Pons (tissue), 1 donor: Measurements from ENCODE around the gene PPM1L.

Experiments
- DNase-seq: peaks from one replicate; pipeline ENCODE4 v3.0.0-alpha.2; 2016; ENCODE audit warnings: low spot score

PPM1L gene

DNA sequence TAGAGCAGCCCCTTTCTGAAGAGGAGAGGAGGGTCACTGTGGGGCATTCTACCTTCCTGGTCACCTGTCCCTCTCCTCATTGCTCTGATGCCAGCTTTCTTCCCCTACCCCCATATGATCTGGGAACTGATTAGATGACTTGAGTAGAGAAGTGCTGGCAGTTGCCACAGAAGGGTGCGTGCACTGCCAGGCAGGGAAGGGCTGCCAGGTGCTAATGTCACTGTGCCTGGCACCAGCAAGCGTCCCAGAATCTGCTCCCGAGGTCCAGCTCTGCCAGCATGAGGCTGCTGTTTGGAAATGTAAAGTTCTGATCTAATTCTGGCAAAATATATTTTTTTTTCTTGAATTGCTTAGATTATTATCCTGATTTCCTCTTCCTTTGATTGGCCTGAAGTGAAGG is 52.8 kb downstream of the PPM1L start:
- DNase-seq: no peak

DNA sequence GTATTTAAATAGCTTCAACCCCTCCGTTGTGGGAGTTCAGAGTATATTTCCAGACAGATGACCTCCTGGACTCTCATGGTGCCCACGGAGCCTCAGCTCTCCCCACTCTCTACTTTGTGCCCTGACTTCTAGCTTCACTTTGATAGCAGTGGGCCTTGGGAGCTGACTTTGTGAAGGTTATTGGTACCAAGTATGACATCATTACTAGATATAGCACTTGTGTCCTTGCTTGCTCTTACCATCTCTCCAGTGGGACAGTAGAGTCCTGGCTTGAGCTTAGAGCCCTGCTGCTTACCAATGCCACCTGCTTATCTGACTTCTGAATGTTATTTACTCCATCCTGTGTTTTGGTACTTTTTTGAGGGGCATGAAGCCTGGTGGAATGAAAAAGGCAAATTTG is 53.4 kb downstream of the PPM1L start:
- no peak for DNase-seq

DNA sequence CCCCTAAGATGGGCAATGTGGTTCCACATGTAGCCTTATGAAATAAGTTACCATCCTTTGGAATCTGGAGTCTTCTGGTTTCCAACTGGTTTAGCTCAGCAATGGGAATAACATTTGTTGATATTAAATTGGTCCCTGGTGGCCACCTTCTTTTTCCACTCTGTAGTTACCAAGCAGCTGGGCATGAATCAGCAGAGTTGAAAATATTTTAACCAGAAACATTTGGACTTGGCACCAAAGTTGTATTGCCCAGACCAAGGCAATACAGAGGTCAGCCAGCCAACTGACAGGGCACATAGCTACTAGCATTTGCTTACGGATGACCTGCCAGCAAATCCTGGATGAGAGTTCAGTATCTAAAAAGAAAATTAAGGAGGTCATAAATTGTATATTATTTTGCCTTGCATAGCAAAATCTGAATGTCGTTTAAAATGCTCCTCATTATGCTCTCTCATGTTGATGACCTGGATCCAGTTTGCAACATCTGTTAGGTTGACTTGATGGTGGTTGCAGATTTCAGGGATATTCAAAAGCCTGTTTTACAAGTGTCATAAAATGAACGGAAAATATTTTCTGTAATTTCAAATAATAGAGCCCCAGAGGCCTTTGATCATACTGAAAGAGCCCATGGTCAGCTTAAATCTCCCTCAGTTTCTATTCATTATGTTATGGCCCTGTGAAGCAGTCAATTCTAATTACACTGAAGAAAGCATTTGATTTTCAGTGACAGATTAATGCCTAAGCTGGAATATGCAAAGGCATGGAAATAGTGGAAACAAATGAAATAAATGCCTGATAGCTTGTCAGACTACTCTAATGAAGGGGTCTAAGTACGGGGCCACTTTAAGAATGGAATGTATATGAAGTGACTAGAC is 54.6 kb downstream of the PPM1L start:
- no peak for DNase-seq

DNA sequence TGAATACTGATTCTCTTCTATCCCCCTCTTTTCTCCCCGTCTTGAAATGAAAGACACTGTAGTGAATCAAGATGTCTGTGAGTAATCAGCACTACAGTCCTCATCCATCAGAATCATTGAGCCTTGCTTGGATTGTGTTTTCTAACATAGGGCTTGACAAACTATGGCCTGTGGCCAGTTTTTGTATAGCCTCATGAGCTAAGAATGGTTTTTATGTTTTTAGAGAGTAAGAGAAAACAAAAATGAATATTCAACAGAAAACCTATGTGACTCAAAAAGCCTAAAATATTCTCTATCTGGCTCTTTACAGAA is 55.2 kb downstream of the PPM1L start:
- DNase-seq: no peak

DNA sequence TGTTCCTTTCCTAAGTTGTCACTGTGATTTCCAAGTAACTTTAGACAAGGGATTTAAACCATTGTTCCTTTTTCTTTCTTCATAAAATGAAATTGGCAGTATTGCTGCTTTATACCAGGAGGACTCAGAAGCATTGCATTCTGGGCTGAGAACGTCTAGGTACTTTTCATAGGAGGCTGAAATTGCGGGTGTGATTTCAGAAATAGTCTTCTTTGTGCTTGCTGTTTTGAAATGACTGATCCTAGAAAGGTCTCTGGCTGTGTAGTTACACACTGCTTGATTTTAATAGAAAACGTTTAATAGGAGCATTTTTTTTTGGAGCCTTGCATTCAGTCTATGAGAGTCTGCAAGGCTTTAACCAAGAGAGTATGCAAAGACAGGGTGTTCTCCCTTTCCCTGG is 56.3 kb downstream of the PPM1L start:
- no peak for DNase-seq

DNA sequence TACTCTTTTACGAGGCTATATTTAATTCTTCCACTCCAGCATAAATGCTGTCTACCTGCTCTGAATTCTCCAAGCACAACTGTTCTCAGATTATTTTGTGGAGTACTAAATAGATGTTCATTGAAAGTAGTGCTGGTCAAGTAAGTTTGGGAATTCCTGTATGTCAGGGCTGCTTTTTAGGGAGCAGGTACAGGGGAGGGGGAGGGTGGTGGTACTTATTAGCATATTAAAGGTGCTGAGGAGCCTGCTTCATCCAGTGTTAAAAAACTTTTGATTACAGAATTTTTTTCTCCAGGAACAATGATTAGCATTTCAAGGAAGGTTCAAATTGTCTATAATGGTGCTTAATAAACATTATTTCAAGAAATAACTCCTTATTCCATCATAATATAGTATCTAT is 59.2 kb downstream of the PPM1L start:
- no peak for DNase-seq

DNA sequence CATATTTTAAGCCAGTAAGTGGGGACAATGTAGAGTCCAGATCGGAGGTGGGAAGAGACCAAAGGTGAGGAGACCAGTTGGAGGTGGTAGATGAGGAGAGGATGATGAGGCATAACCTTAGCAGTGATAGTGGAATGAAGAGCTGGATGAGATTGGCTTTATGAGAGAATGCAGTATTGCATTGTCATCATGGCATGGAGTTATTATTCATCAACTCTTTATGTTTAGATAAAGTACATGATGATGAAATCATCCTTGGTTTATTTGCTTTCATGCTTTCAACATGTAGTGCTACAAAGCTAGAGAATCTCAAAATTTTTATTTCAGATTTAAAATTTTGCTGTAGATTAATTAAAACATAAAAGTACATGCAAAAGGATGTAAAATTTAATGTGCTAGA is 64.0 kb downstream of the PPM1L start:
- no peak for DNase-seq

DNA sequence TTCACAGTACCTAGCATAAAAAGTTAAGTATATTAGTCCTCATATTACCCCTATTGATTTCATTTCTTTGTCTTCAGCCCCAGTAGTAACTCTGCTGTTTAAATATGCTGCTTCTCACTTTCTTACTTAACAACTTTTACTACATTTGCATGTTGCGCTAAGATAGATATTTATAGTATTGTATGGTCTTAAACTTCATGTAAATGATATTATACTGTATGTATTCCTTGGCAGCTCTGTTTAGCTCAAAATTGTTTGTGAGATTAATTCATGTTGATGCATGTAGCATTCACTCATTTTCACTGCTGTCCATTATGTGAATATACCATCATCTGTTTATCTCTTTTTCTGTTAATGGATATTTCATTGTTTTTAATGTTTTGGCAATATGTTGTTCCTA is 64.4 kb downstream of the PPM1L start:
- no peak for DNase-seq

DNA sequence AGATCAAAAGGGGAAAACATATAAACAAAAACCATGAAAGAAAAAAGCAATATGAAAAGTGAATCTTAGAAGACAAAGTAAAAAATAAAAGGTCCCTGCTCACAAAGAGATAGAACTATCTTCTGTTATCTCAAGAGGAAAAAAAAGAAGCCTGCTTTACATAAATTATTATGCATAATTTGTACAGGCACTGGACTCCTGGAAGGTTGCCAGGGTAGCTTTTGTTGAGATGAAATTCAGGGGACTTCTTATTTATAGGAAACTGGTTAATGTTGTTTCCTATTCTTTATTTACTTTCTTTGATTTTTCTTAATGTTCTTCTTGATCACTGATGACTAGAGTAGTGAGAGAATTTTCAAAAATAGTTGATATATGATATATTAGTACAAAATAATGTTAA is 66.9 kb downstream of the PPM1L start:
- DNase-seq: no peak

DNA sequence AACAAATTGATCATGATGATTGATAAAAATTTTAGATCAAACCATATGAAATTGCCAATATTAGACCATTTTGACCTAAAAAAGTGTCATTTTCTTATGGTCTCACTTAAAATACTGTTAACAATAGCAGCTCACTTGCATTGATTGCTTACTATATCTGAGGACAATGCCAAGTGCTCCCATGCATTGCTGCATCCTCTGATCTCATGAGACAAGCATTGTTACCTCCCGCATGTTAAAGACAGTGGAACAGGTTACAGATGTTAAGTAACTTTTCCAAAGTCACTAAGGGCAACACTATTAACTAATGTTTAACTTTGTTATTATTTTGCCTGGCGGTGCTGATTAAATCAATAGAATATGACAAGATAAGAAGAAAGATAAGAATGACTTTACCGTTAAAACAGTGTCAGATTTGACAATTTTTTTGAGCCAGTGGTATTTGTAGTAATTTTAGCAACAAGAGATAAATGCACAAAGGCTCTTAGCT is 69.3 kb downstream of the PPM1L start:
- DNase-seq: no peak

DNA sequence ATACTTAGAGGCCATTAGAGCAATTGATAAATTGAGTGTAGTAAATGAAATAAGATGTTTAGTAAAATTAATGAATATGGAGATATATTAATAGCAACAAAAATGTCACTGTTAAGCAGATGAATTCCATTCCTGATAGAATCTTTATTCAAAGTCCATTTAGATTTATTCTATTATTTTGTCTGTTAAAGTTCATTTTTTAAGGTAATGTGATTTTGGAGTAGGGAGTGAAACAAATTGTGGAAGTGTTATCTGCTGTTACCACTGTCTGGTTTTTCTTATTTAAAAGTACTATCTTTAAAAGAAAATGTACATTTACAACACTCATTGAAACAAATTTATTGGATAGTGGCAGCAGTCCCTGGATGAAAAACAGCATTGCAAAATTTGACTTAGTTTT is 70.4 kb downstream of the PPM1L start:
- no peak for DNase-seq

DNA sequence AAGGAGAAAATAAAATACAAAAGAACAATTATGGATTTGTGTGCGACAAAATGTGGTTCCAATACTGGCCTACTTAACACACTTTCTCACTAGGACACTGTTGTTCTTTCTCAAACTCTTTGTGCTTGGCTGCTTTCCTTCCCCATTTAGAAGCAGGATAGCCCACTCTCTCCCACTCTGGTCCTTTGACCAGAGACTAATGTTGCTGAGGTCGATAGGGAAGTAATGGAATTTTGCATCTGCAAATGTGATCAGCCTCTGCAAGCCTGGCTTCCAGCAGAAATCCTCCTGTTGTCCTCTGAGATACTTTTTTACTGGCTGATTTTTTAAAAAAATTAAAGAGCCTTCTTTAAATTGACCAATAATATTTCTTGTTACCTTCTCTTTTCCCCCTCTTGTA is 71.0 kb downstream of the PPM1L start:
- no peak for DNase-seq

DNA sequence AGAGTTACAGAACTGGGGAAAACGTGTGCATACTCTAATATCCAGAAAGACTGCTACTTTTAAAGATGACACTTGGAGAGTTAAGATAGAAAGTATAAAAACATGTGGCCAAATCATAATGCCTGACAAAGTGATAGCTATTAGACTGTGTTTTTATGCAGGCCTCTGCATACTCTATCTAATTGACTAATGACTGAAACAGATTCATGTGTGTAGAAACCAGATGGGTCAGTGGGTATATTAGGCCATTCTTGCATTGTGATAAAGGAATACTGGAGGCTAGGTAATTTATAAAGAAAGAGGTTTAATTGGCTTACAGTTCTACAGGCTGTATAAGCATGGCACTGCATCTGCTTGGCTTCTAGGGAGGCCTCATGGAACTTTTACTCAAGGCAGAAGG is 71.5 kb downstream of the PPM1L start:
- no peak for DNase-seq

DNA sequence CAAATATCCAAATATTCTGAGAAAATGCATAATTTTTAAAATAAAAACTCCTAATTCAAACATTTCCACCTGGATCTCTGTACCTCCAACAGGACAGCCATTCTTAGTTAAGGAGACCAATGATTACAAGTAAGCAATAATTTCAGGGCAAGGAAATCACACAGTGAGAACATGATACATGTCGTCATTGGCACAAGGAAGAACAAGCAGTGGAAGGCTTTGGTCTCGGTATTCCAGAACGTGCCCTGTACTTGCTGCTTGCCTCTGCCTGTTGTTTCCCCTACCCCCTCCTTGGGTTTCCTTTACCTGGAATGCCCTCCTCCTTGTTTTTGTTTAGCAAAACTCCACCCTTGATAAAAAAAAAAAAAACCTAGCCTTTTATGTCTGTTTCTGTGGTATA is 72.8 kb downstream of the PPM1L start:
- DNase-seq: no peak

DNA sequence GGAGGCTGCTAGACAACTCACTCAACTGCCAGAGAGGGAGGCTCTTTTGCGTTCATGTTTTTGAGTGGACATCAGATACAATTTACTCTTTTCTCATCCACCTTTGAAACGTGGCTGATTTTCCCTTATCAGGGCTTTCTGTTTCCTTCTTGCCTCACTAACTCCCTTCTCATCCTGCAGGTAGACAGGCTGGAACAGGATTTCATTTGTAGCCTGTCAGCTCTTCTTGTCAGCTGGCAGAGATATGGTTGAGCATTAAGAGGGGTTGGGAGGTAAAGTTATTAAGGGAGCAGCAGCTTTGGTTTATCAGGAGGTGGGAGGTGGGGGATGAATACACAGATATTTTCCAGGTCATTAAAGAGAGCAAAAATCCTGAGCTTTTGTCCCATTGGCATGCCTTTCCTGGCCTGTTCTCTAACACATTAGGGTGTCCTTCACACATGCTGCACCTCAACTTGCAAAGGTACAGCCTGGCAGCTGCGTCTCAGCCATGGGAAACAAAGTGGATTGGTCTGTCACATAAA is 73.5 kb downstream of the PPM1L start:
- DNase-seq: no peak

DNA sequence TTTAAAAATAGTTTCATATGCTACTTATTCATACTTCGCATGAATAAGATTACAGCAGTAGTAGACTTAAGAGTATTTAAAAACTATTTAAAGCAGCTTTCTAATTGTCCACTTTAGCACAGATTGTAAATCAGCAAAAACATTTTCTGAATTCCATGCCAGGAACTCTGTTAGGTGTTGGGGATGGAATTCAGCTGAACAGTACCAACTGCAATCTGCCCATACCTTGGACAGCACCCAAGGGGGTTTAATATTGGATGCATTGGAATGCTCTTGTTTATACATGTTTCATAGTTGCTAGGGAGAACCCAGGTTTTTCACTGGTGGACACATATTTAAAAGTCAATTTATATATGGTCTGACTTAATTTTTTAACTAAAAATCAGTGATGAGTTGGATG is 74.8 kb downstream of the PPM1L start:
- DNase-seq: no peak

DNA sequence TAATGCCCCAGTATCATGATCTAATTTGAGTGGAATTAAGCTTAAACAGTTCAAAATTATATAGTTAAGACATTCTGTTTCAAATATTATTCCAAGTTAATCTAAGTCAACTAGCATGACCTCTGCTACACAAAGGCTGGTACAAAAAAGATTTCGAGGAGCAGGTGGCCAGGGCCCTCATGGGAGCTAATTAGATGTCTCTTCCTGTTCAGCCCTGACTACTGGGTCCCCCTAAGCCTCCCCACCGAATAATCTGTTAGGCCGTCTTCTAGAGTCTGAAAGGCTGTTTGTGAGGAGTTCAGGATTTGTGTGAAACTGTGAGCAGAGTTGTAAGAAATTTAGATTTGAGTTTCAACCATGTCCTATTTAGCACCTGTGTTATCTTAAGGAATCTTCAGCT is 75.4 kb downstream of the PPM1L start:
- DNase-seq: no peak

DNA sequence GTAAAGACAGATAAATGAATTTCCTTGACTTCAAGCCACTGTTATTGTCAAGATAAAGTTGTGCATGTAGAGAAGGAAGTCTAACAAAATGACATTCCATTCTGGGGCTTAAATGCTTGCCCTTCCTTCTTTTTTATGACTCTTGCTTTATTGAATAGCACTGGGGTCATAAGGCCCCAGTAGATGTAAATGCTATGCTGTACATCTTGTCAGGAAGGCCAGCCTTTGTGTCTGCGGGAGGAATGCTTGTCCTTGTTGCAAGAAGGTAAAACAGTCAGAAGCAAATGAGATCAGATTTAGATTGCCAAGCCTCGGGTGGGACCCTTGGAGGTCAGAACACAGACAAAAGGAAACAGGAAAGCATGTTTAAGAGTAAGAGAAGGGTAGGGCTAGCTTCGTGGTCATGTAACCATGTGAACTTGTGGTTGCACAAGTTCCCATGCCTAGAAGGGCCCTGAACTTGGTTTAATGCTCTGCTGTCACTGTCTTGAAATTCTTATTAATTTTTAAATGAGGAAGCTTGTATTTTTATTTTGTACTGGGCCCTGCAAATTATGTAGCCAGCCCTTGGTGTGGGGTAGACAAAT is 81.5 kb downstream of the PPM1L start:
- DNase-seq: no peak

DNA sequence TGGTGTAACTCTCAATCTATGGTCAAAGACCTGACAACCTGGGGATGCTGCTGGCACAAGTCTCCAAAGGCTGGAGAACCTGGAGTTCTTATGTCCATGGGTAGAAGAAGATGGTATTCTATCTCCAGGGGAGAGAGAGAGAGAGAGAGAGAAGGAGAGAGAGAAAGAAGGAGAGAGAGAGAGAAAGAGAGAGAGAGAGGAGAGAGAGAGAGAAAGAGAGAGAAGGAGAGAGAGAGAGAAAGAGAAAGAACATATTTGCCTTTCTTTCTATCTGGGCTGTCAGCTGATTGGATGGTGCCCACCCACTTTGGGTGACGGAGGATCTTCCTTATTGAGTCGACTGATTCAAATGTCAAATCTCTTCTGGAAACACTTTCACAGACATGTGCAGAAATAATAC is 84.6 kb downstream of the PPM1L start:
- DNase-seq: no peak

DNA sequence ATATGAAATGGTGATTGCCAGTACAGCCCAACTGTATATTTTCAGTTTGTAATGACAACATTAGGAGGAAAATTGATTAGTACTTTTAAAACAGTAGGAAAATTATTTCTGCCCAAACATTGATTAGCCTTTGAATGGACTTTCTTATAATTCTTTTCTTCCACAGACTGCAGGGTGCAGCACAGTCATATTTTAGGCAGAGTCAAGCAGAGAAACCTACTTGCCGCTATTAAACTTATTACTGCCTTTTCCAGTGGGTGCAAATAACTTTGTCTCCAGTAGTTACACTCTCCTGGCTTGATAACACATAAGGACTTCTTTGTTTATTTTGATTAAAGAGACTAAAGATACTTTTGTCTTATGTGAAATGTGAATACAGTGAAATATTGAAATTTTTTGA is 85.4 kb downstream of the PPM1L start:
- no peak for DNase-seq

DNA sequence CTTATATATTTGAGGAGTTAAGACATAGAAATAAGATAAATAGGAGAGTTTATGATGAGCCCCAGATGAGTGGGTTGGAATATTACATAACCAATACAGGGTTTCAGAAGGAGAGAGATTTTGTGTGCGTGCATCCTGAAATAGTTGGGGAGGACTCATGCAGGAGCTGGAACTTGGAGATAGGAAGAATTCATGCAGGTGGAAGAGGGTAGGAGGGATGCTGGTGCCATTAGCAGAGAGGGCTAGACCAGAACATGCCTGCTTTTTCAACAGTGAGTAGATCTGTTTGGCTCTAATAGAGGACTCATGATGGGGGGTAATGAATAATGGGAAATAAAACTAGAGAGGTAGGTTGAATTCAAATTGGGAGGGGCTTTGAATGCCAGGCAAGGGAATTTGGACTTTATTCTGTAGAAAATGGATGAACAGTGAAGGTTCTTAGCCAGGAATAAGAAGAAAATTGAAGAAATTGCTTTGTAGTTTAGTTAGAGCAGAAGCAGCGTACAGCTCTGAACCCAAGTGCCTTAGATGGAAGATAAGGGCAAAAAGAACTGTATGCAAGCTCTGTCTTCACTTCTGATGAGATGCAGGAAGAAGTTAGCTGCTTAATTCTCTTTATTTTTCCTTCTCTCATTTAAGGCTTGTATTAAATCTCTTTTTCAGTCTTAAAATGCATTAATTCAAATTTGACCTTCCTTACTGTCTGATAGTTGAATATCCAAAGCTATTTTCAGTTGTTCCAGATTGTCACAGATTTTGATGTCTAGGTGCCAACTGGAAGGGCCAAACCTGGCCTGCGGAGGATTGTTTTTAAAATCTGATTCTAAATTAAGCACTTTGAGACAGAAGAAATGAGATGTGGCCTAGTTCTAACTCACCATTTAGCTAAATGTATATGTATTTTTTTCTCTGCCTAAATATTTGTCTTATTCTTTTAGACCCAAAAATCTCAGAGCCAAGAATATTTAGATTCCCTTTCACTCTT is 86.3 kb downstream of the PPM1L start:
- DNase-seq: no peak

DNA sequence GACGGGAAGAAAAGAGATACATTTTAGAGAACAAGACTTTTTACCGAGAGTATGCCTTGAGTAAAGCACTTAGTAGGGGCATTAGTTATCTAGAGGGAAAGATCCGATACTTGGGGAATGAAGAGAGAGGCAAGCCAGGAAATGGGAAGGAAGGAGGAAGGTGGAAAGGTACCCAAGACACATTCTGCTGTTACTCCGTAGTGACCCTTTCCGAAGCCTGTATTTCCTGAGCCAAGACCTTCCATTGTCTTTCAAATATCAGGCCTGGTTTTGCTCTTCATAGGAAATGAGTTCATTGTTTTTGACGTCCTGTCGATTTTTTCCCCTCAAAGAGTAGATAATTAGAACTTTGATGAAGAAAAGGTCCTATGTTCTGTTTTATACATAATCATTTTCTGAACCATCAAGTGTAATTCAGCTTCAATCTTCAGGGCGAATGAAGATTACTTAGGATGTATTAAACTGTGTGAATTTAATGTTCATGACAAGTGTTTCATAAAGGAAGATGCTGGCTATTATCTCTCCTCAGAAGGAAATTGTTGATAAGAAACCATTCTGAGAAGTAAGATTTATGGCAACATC is 95.7 kb downstream of the PPM1L start:
- DNase-seq: no peak
